Keratinocyte (primary cell): Measurements from ENCODE around the gene VNN1.

Experiments used
- CTCF ChIP-seq, 3 experiments: IDR thresholded peaks in 1 of 3; conservative IDR thresholded peaks in 1 of 3; optimal IDR thresholded peaks in 1 of 3; 2 replicates in 2 of 3; 3 replicates in 1 of 3; pipeline versions ENCODE3 to v1.5.1; 2011; ENCODE audit warnings: low read length in 3 of 3, mild to moderate bottlenecking in 3 of 3, moderate library complexity in 2 of 3, control low read depth in 1 of 3, inconsistent platforms in 1 of 3; ENCODE audit not compliant: insufficient read depth in 2 of 3; ENCODE audit errors: extremely low read depth in 1 of 3
- EZH2 ChIP-seq: IDR thresholded peaks from one replicate; pipeline ENCODE4 v1.6.1; 2012; ENCODE audit warnings: inconsistent platforms, mild to moderate bottlenecking, low read length, moderate library complexity

GRCh38 chr6:132712366-132712765 lies 1.5 kb downstream of the VNN1 start:
- TF ChIP-seq CTCF (optimal IDR thresholded peaks at IDR 0.05 in 1 of 3, IDR thresholded peaks at IDR 0.05 in 1 of 3, conservative IDR thresholded peaks at IDR 0.05 in 1 of 3; ENCODE audit: extremely low read depth in 1 of 3, insufficient read depth in 2 of 3, low read length in 3 of 3) = no peak
- no peak for TF ChIP-seq EZH2
